Suprapubic skin (tissue), 3 donors: ENCODE measurements around the gene DPM2.

Source experiments
- EP300 ChIP-seq: sonication (generic); formaldehyde crosslinking; IDR thresholded peaks from one replicate; pipeline ENCODE4 v1.6.1; 2017; ENCODE audit warnings: antibody characterized with exemption
- POLR2A ChIP-seq, 2 donors: fragments of 450-650 bp; IDR thresholded peaks; one replicate each; pipeline ENCODE4 v1.6.1; 2017; ENCODE audit warnings: antibody characterized with exemption in 2 of 2, mild to moderate bottlenecking in 2 of 2, moderate library complexity in 2 of 2
- TF ChIP-seq, protein P1 (sequence below), 2 donors: fragments of 200-600 bp in 1 of 2; fragments of 450-650 bp in 1 of 2; sonication (generic) in 1 of 2; IDR thresholded peaks; one replicate each; pipeline ENCODE4 v1.5.1; 2016 to 2019; ENCODE audit warnings: antibody characterized with exemption in 2 of 2, mild to moderate bottlenecking in 1 of 2, moderate library complexity in 1 of 2

DNA sequence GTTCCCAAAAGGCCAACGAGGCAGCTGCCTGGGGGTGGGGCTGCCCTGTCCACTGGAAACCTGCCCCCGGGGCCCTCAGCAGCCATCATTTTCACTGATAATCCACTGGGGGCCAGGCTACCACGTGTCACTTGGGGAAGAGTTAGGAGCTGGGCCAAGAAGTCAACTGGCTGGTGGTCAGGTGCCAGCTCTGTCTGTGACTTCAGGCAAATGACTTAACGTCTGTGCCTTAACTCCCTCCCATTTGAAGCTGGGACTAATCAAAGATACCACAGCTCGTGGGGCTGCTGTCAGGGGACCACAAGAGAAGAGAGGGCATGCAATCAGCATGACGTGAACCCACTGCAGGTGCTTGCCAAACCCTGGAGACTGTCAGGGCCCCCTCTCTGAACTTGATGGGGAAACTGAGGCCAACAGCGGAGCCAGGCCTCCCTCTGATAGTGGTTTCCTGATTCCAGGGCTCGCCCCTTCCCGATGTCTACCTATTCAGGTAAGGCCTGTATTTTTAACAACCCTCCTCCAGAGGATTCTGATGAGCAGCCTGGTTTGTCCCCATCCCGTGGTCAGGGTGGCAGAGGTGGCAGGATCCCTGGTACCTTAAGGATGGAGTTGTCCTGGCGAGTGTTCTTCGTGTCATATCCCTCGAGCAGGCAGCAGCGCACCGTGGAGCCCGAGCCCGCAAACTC, 12.3 kb upstream of the DPM2 start:
- TF ChIP-seq EP300 (no peak), POLR2A (IDR thresholded peaks at IDR 0.05) (no peak)
- TF ChIP-seq, protein P1, sequence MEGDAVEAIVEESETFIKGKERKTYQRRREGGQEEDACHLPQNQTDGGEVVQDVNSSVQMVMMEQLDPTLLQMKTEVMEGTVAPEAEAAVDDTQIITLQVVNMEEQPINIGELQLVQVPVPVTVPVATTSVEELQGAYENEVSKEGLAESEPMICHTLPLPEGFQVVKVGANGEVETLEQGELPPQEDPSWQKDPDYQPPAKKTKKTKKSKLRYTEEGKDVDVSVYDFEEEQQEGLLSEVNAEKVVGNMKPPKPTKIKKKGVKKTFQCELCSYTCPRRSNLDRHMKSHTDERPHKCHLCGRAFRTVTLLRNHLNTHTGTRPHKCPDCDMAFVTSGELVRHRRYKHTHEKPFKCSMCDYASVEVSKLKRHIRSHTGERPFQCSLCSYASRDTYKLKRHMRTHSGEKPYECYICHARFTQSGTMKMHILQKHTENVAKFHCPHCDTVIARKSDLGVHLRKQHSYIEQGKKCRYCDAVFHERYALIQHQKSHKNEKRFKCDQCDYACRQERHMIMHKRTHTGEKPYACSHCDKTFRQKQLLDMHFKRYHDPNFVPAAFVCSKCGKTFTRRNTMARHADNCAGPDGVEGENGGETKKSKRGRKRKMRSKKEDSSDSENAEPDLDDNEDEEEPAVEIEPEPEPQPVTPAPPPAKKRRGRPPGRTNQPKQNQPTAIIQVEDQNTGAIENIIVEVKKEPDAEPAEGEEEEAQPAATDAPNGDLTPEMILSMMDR (IDR thresholded peaks at IDR 0.05) = no peak
